Heart left ventricle (tissue), 13 donors: Measurements from ENCODE around the gene RNF217.

Experiments used
- CTCF ChIP-seq, 12 donors: fragments of 200-600 bp; sonication (generic) in 4 of 12; IDR thresholded peaks; one replicate each; pipeline versions ENCODE4 v1.5.0 to v1.8.0; 2018 to 2022; ENCODE audit warnings: antibody characterized with exemption in 12 of 12, mild to moderate bottlenecking in 5 of 12
- POLR2A ChIP-seq, 2 donors: fragments of 450-650 bp; IDR thresholded peaks; one replicate each; pipeline ENCODE4 v1.6.1; 2017; ENCODE audit warnings: antibody characterized with exemption in 2 of 2, mild to moderate bottlenecking in 2 of 2, moderate library complexity in 2 of 2
- donor health status: ischemic (EF 13 %, LVEDD 7.1; RV severe dilation, severe dysfunction).
- donor health status: DM: no; HTN: yes; CAD: no.
- donor health status: DM: no; HTN: no; CAD: no.
- donor health status: ischemic (EF 25% LVEDD 6.9; RV normal size, moderate dysfunction).
- donor health status: ischemic (EF 25% LVEDD 5.7; RV mildly dilated, moderate dysfunction).
- donor health status: ischemic (EF 35%, LVEDD 5.7; RV mildly dilated, moderate dysfunction).
- donor health status: nonischemic (EF 11% LVEDD 7.7; RV severe dilation, severe dysfunction).
- donor health status: DM: yes; HTN: yes; CAD: no.
- donor health status: PGD.
- donor health status: ischemic (EF 29% LVEDD 5.4; RV normal size, mild dysfunction).
- donor health status: nonischemic (EF 23%, LVEDD 6.1; RV moderate dilation, normal function).

GRCh38 chr6:125050663-125051318 lies 88.6 kb downstream of the RNF217 start:
- TF ChIP-seq CTCF (IDR thresholded peaks at IDR 0.05) (no peak), POLR2A (IDR thresholded peaks at IDR 0.05) (no peak)
